ENCODE data around the gene SMAGP.
"Not testable (repeated sequence)": the region's sequence is repeated elsewhere in the genome, so short reads cannot be mapped to it uniquely, and the experiment has no call there.

Gene SMAGP, protein sequence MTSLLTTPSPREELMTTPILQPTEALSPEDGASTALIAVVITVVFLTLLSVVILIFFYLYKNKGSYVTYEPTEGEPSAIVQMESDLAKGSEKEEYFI

DNA sequence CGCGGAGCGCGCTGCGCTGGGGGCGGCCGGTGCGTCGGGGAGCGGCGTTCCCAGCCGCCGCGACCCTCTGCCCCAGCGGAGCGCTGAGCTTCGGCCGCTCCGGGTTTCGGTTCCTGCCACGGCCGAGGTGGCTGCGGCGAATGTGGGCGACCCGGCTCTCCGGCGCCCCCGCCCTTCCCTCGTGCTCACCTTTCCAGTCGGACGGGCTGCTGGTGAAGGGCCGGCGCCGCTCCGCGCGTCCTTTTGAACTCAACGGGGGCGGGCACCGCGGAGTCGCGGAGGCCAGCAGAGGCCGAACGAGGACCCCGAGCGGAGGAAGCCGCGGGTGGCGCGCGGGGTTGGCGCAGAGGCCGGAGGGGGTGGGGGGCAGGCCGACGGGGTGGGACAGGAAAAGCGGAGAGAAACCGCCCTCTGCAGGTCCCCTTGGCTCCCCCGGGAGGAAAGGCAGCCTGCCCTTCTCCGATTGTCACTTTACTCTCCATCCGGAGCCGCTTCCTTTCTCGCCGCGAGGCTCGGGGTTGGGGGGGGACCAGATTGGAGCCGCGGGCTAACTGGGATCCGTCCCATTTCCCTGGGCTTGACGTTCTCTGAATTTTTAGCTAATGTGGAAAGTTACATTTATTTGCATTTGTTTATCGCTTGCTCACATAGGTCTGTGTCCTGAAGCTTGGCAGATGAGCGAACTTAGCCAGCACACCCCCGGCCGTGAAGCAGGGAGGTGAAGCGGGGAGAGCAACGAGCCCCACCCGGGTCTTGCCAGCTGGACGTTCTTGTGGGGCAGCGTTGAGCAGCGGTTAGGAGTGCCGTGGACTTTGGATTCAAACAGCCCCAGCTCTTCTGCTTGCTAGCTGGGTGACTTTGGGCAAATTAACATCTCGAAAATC is at the start of gene SMAGP:
Gene SMAGP (minus strand): TSS at position 349 of the 884 bp plus-strand sequence. CDS start 1,137 bp downstream, outside the sequence.
- peak; percentile 11 for DNase-seq

DNA sequence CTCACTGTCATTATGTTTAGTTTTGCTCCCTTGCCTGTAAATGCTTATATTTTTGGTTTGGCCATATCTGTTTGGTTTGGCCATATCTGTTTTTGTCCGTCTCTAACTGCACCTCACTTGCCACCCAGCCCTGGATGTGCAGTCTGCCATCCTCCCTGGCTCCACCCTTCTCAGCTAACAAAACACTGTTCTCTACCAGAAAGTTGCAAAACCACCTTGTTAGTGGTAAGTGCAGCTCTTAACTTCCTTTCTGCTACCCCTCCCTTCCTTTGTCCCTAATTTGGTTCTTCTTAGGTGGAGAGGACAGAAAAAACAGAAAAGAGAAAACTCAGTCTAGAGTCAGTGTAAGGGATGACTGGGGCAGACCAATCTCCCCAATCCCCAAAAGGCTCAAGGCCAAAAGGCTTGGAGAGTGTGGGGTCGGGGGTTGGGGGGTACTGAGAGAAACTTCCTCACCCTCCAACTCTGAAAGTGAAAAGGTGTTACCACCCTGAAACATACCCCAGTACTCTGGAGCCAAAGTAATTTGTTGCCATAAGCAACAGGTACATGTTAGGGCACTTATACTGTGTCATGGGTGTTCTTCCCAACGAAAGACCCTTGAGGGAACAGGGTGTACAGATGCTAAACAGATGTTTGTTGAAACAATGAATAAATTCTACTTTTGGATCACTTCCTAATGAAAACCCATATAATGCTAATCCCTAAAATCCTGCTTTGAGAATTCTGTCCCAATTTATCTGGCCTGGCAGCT is 48.8 kb upstream of the SMAGP start:
- DNase-seq, result no peak

DNA sequence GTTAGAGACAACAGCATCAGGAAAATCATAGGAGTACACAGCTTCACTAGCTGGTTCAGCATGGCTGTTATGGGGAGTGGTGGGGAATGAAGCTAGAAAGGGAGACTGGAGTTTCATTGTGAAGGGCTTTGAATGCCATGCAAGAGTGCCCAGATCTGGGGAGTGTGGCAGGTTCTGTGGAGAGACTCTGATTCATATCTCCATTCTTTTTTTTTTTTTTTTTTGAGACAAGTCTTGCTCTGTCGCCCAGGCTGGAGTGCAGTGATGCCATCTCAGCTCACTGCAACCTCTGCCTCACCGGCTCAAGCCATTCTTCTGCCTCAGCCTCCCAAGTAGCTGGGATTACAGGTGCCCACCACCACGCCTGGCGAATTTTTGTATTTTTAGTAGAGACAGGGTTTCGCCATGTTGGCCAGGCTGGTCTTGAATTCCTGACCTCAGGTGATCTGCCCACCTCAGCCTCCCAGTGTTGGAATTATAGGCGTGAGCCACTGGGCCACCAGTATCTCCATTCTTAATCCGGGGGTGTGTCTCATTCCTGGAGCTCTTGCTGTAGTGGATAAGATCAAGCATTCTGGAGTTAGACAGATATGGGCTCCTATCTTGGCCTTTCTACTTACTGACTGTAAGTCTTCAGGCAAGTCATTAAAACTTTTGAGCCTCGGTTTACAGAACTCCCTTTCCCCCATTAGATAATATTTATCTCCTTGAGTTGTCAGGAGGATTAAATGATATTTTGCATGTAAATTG is 48.0 kb upstream of the SMAGP start:
- DNase-seq, result not testable (repeated sequence)

DNA sequence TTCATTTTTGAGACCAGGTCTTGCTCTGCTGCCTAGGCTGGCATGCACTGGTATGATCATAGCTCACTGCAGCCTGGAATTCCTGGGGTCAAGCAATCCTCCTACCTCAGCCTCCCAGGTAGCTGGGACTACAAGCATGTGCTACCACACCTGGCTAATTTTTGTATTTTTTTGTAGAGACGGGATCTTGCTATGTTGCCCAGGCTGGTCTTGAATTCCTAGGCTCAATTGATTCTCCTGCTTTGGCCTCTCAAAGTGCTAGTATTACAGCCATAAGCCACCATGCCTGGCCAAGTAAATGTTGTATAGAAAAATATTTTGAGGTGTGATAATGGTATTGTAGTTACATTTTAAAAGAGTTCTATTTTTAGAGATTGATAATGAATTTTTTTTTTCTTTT is 41.2 kb upstream of the SMAGP start:
- no peak for DNase-seq

DNA sequence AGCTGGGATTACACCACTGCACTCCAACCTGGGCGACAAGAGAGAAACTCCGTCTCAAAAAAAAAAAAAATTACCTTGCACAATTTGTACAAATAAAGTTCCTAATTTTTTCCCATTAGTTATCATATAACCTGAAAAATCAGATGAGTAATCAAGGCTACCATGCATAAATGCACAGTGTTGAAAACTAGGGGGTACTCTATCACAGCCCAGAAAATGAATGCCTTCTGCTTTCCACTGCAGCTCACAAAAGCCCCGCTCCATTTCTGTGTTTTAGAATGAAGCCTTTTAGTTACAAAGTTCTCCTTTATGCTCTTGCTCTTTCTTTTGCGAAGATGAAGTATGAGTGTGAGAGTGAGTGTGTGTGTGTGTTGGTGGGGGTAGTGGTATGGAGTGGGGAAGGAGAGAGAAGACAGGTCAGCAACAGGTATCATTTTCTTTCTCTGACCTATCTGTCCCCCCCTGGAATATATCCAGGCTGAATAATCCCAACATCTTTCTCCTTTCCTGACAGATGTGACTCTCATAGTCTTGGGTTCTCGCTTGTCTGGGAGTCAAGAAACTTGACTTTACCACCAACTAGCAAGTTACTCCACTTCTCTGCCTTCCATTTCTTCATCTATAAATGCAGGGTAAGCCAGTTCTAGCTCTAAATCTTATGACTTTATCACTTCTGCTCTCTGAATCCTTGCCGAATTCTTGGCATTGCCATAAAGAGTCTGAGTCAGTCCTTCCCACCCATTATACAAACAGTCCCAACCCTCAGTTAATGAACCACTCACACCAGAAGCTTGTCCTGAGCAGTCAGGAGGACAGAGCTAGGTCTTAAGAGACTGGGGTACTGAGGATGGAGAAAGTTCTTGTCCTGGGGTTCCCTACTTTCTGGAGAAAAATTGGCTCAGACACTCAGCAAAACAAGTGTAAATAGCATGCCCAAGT is 37.7 kb upstream of the SMAGP start:
- no peak for DNase-seq

DNA sequence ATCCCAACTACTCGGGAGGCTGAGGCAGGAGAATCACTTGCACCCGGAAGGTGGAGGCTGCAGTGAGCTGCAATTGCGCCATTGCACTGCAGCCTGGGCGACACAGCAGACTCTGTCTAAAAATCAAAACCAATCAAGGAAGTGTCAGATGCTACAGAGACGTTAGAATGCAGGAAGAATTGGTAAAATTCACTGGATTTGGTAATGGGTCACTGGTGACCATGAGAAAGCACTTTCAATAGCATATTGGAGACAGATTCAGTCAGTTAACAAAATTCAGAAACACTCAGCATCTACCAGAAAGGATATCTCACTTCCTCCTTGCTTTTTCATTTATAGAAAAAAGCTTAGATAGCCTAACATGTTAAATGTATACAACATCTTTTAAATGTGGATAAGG is 36.3 kb upstream of the SMAGP start:
- DNase-seq, result no peak

DNA sequence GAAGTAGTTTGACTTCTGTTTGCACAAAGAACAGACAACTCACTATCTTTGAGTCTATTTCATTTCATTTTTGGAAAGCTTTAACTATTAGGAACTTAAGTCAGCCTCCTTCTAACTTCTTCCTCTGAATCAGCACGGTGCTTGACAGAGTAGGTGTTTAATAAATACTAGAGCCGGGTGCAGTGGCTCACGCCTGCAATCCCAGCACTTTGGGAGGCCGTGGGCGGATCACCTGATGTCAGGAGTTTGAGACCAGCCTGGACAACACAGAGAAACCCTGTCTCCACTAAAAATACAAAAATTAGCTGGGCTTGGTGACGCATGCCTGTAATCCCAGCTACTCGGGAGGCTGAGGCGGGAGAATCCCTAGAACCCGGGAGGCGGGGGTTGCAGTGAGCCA is 30.6 kb upstream of the SMAGP start:
- DNase-seq, result not testable (repeated sequence)

DNA sequence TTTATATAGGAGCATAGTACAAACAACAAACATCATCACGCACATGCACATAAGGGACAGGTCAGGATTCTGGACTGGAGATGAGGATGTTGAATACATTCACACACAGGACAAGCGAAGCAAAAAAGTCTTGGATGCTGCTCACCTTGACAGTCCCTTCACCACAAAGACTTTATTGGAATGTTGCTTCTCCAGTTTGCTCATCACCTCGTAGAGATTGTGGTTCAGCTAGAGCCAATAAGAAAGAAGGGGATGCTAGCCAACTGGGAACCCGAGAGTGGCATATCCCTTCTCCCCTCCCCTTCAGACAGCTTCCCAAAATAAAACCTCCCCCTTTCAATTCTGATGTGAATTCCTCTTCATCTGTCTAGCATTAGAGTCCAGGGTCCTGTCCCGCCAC is 25.4 kb upstream of the SMAGP start:
- DNase-seq, result no peak

DNA sequence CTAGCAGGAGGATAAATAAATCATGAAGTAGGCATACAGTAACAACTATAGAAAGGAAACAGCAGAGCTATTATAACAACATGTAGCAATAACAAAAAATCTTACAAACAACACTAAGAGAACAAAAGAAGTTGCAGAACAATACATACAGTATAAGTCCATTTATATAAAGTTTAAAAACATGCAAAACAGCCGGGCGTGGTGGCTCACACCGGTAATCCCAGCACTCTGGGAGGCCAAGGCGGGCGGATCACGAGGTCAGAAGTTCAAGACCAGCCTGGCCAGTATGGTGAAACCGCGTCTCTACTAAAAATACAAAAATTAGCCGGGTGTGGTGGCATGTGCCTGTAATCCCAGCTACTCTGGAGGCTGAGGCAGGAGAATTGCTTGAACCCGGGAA is 23.9 kb upstream of the SMAGP start:
- DNase-seq, result not testable (repeated sequence)

DNA sequence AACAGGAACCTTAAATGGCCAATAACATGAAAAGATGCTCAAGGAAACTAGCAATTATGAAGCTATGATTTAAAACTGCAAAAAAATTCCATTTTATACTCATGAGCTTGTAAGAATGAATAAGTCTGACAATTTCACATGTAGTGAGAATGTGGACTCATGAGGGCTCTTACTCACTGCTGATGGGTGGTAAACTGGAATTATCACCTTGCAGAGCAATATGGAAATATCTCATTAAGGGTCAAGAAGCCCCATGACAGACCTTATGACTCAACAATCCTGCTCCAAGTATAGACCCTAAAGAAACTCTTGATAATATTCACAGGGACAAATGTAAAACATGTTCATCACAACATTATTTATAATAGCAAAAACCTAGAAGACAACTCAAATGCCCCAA is 23.5 kb upstream of the SMAGP start:
- no peak for DNase-seq

DNA sequence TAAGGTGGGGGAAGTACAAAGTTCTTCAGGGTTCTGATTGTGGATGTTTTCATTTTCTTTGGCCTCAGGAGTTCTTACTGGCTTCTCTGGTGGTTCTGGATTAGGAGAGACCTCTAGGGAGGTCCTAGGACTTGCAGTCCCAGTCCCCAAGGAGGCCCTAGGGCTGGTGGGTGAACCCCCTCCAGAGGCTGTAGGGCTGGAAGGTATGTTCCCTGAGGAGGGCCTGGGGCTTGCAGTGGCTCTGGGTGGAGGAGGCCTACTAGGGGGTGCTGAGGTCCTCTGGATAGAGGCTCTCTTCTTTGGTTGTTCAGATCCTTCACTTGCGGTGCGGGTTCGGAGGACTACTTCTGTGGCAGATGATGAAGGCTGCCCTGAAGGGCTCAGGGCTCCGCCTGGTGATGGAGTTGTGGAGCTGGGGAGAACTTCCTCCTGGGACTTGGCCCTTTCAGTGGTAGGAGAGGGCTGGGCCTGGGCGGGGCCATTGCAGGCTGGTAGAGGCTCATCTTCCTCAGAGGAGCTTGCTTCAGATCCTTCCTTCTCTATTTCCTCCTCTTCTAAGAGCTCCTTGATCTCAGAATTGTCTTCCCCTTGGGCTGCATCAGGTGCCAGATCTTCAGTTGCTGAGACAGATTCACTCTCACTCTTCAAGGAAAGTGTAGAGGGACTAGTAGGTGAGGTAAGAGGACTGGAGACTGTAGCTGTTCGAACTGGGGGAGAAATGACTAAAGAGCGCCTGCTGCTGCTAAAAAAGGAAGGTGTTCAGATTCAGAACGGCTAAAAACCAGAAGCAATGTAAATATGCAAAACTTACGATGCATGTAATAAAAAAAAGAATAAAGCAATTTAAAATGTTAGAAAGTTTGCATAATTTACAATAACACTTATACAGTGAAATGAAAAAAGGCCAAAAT is 21.6 kb upstream of the SMAGP start:
- DNase-seq, result not testable (repeated sequence)

DNA sequence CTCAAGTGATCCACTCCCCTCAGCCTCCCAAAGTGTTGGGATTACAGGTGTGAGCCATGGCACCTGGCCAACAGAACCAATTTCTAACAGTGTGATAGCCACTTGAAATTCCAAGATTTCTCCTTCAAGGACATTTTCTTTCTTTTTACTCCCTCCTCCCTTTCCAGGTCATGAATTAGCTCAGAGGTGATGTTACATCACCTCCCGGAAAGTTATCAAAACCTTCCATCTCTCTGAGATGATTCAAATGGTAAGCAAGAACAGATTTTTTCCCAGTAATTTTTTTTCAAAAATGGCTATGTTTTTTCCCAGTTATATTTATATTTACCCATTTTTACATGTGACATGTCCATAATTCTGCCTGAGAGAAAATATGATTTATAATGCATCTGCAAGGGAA is 15.6 kb upstream of the SMAGP start:
- DNase-seq, result no peak

DNA sequence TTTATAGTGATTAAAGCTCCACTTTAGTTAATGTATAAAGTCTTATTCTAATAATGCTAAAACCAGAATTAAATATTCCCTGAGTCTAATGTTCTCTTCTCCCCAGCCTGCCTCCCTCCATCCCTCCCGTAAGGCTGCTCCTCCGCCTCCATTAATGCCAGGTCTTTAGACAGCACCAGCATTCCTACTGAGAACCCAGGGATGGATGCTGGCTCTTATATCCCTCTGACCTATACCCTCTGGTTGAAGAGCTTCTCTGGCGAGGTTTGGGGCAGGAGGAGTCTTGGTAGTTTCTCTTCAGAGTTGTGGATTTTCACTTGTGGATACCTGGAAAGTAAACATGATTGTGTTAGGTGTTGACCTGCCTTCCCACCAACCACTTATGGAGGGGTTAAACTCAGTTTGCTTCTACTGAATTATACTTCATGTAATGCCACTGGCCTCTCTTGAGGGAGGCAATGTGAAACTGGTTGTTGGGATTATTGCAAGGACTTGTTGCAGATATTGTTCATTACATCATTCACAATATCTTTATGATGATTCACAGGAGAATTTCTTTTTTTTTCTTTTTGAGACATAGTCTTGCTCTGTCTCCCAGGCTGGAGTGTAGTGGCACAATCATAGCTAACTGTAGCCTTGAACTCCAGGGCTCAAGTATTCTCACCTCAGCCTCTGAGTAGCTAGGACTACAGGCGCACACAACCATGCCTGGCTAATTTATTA is 11.1 kb upstream of the SMAGP start:
- DNase-seq, result no peak

DNA sequence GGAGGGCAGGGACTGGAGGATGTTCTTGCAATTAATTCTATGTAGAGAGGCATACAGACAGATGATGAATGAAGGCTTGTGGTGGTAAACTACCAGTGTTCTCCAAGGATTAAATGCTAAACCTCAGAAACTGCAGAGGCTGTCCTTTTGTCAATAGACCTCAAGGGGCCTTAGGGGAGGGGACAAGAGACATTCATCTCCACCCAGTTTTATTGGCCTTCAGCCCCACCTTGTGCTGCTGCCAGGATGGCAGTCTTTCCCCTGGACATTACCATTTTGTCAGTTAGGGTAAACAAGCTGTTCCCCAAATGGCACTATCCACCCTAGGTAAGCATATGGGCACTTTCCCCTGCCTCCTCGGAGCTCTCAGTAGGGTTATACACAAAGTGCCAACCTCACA is 4.9 kb upstream of the SMAGP start:
- no peak for DNase-seq

DNA sequence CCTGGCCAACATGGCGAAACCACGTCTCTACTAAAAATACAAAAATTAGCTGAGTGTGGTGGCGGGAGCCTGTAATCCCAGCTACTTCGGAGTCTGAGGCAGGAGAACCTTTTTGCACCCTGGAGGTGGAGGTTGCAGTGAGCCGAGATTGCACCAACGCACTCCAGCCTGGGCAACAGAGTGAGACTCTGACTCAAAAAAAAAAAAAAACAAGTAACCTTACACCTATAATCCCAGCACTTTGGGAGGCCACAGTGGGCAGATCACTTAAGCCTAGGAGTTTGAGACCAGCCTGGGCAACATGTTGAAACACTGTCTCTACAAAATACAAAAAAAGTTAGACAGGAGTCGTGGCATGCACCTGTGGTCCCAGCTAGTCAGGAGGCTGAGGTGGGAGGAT is 2.6 kb upstream of the SMAGP start:
- not testable (repeated sequence) for DNase-seq

DNA sequence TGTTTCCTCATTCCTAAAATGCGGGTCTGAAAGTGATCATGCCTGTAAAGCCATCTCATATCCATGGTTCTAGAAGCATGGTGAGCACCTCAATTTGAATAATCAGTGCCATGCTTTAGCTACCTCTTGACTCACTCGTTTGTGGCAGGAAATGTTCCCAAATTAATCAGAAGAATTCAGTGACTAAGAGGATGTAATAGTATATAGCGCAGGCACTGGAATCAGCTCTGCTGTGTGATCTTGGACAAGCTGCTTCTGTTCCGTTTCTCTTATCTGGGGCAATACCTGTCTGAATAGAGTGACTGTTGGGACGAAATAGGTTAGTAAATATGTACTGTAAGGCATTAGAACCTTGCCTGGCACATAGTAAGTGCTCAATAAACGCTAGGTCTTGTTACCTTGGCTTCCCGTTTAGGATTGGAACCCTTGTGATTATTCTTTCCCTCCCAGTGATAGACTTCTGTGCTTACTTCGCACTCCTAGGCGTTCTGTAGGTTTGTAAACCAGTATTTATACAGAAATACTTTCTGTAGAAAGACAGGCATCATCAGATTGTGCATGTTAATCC is 820 bp upstream of the SMAGP start:
- DNase-seq, result no peak

DNA sequence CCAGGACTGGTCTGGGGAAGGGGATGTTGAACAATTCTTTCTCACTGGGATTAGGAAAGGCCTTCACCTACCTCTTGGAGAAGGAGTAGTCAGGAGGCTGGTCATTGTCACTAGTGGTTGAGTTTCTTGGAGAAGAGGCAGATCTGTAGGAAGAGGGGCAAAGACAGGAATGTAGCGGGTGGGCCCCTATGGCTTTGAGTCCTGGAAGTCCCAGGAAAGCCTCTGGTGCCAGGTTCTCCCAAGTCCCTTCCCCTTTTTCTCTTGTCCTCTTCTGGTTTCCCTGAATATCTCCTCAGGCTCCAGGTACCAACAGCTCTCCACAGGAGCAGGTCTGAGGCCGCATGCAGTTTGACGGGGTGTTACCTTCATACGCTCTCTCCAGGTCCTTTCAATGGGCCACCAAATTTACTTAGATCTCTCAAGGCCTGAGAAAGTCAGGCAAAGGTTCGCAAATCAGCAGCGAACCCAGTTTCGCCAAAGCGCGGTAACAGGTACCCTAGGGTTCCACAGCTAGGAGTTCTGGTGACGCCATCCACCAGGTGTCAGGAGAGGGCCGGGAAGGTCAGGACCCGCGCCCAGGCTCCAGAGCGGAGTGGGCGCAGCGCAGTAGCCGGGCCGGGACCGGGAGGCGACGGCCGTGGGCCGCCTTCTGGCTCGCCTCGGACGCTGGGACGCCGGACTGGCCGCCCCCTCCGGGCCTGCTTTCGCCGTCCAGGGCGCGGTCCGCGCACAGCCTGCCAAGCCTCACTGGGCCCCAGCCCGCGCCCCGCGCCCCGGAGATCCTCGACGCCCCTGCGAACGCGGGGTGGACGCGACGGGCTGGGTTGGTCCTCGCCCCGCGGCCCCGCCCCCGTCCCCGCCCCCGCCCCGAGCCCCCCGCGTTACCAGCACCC is 795 bp downstream of the SMAGP start:
- no peak for DNase-seq

DNA sequence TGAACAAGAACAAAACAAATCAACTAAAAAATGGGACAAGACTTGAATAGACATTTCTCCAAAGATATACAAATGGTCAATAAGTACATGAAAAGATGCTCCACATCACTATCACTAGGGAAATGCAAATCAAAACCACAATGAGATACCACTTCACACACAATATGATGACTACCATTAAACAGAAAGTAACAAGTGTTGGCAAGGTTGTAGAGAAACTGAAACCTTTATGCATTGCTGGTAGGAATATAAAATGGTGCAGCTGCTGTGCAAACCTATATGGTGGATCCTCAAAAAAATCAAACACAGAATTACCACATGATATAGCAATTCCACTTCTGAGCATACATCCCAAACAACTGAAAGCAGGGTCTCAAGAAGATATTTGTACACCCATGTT is 5.2 kb downstream of the SMAGP start:
- DNase-seq, result no peak

DNA sequence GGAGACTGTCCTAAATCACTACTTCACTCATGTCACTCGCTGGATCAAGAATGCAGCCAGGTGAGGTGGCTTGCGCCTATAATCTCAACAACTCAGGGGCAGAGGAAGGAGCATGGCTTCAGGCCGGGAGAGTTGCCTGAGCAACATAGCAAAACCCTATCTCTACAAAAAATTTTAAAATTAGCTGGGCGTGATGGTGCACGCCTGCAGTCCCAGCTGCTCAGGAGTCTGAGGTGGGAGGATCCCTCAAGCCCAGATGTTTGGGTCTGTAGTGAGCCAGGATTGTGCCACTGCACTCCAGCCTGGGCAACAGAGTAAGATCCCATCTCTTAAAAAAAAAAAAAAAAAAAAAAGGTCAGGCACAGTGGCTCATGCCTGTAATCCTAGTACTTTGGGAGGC is 5.9 kb downstream of the SMAGP start:
- no peak for DNase-seq
